Pancreas (tissue), 10 donors: ENCODE measurements around the gene CRCP. TPM values are rescaled to one million over a fixed set of nuclear protein-coding genes. Genes with fewer than 3 reads are reported as not detected.
A peak's percentile ranks its signal among the peaks of the same experiment; 100 is the strongest.
"Not testable (repeated sequence)": the region's sequence is repeated elsewhere in the genome, so short reads cannot be mapped to it uniquely, and the experiment has no call there.

Experiments used
- ATAC-seq, 4 donors: fragments of 200-7000 bp; cut with Tn5 transposase; one replicate each; pipeline versions ENCODE4 v1.8.0 to v1.9.1; 2020; ENCODE audit warnings: mild to moderate bottlenecking in 4 of 4, moderate library complexity in 4 of 4
- DNase-seq, 6 donors: peaks; one replicate each; pipeline ENCODE4 v3.0.0-alpha.2; 2020
- FAIRE-seq: peaks from 2 replicates; lab custom pipeline; 2012; peaks lifted over from hg19 to GRCh38; lab: Jason Lieb, UNC
- H3K27ac ChIP-seq, 4 donors: fragments of 200-600 bp; sonication (generic); 1 replicate in 3 of 4; 2 replicates in 1 of 4; pipeline versions ENCODE4 v1.5.0 to v1.8.0; 2020
- H3K27me3 ChIP-seq, 4 donors: fragments of 200-600 bp; one replicate each; pipeline ENCODE4 v1.8.0; 2021
- H3K36me3 ChIP-seq, 3 donors: fragments of 200-600 bp; sonication (generic) in 1 of 3; one replicate each; pipeline versions ENCODE4 v1.5.0 to v1.8.0; 2020 to 2021
- H3K4me1 ChIP-seq, 3 donors: fragments of 200-600 bp; one replicate each; pipeline ENCODE4 v1.8.0; 2021
- H3K4me3 ChIP-seq, 4 donors: fragments of 200-600 bp; sonication (generic) in 2 of 4; one replicate each; pipeline versions ENCODE4 v1.5.0 to v1.8.0; 2020 to 2021
- H3K9me3 ChIP-seq, 4 donors: fragments of 200-600 bp; one replicate each; pipeline ENCODE4 v1.8.0; 2021
- WGBS, 2 donors: extraction: QIAGEN DNeasy Blood & Tissue Kit; methylation state at CpG; one replicate each; pipeline ENCODE4 v1.1.7; 2013; 5-methylcytosine and 5-hydroxymethylcytosine counted together
- intact Hi-C, 3 donors: fragments of 100-400 bp; cut with DNase I; formaldehyde crosslinking; loops; one replicate each; pipeline versions ENCODE4 v1.11.1 to v1.14.2; 2022
- polyA plus RNA-seq, 2 donors: library from polyadenylated mRNA; stranded (reverse); fragments of 200-250 nt; gene quantifications; one replicate each; pipeline ENCODE4 v1.2.3, GENCODE V29; 2013
- total RNA-seq, 6 donors: library from RNA; stranded (reverse); fragmentation: NEBNext Ultra II Directional in 4 of 6; extraction: Animal tissue kit (Norgen Biotek cat#: 25700) in 4 of 6; gene quantifications; one replicate each; pipeline versions ENCODE4 v1.2.1 to v1.2.4, GENCODE V29; 2021 to 2023
- TF ChIP-seq, protein P1 (sequence below), 4 donors: fragments of 200-600 bp; sonication (generic) in 3 of 4; IDR thresholded peaks; one replicate each; pipeline versions ENCODE4 v1.5.0 to v1.8.0; 2021; ENCODE audit warnings: antibody characterized with exemption in 4 of 4
- donor health status: healthy with polysubstance abuse.
- donor health status: DM: no; HTN: no; CAD: no; lungs with moderate emphysema.
- donor health status: DM: no; HTN: no; CAD: no.
- donor health status: control.
- donor health status: control.
- donor health status: Bipolar disorder and iron deficiency.
- donor health status: DM: yes; HTN: yes; CAD: no.
- donor health status: DM: no; HTN: no; CAD: no.
- donor health status: DM: no; HTN: no; CAD: no.
- donor health status: DM: yes; HTN: yes; CAD: no.

CRCP gene
- total and polyA plus RNA-seq, 8 donors = 12.9 to 28.2 (median 18.7) TPM

DNA sequence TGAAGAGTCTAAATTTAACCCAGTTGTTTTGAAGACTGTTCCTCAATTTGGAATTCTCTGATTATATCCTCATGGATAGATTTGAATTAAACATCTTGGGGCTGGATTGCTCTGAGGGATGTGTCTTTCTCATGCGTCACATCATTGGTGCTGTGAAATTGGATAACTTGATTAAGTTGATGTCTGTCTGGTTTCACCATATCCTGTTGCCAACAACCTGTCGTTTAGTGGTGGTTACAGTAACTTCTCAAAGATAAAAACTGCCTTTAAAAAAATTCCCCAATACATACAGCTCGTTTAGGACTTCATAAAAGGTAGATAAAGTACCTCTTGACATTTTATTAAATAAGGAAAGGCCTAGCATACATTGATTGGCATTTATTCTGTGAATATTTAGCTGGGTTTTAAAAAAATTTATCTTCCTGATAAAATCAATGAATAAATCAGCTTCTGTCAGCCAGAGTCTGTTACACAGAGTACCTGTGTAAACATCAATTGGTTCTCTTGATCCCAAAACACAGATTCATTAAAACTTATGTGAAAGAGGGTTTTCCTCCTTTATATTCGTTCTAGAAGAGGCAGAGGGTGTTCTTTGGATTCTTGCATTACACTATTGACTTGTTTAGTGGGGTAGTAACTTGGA lies 10.5 kb downstream of the CRCP start:
- 19 to 23% methylated on average over 4 of the region's 4 CpGs for WGBS, 2 donors
- TF ChIP-seq, protein P1, sequence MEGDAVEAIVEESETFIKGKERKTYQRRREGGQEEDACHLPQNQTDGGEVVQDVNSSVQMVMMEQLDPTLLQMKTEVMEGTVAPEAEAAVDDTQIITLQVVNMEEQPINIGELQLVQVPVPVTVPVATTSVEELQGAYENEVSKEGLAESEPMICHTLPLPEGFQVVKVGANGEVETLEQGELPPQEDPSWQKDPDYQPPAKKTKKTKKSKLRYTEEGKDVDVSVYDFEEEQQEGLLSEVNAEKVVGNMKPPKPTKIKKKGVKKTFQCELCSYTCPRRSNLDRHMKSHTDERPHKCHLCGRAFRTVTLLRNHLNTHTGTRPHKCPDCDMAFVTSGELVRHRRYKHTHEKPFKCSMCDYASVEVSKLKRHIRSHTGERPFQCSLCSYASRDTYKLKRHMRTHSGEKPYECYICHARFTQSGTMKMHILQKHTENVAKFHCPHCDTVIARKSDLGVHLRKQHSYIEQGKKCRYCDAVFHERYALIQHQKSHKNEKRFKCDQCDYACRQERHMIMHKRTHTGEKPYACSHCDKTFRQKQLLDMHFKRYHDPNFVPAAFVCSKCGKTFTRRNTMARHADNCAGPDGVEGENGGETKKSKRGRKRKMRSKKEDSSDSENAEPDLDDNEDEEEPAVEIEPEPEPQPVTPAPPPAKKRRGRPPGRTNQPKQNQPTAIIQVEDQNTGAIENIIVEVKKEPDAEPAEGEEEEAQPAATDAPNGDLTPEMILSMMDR (IDR thresholded peaks at IDR 0.05) = no peak
- FAIRE-seq = no peak
- Histone ChIP-seq H3K36me3 (no peaks in the 10 kb centered on the region), H3K4me1 (peaks cover 15 to 26% (median 18%) of the 10 kb centered on the region in 3 donors), H3K4me3 (no peak overlapping the region), H3K27me3 (no peaks in the 10 kb centered on the region), H3K27ac (peak overlapping the region in 2 of 4 donors; percentile 1 to 57), H3K9me3 (no peaks in the 10 kb centered on the region)
- DNase-seq = no peak
- intact Hi-C loops = no loop called here
- peak in 1 of 4 donors; percentile 31 for ATAC-seq

DNA sequence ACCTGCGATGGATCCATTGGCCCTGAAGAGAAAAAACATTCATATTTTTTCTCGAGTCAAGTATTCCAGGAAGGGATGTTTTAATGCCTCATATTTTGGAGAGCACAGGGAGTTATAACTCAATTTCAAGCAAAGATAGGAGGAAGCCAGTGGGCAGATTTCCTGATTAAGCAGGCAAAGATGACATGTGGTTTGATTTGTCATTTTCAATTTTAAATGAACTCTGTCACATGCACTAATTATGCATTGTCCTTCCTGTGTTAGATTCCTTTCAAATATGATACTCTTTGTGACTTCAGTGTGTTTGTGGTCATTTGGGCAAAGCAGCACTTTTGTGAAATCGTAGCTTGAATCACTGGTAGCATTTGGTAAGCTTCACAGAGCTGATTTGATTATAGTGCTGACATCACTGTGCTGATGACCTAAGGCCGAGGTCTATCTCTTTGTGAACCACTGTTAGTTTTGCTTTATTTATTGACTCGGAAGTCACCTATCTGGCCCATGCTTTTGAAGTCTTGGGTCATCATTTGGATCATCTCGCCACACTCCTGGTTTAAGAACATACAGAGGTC lies 11.2 kb downstream of the CRCP start:
- H3K9me3 ChIP-seq, H3K4me3 ChIP-seq, H3K36me3 ChIP-seq, DNase-seq, intact Hi-C loops, H3K27me3 ChIP-seq, FAIRE-seq: not testable (repeated sequence)
- WGBS, 2 donors = 43 to 53% methylated on average over 6 of the region's 6 CpGs
- H3K4me1 ChIP-seq = peaks cover 15 to 26% (median 18%) of the 10 kb centered on the region in 3 donors
- H3K27ac ChIP-seq = peak overlapping the region in 1 of 4 donors; percentile 57
- ATAC-seq = peak; percentile 36 to 62 (median 40)

DNA sequence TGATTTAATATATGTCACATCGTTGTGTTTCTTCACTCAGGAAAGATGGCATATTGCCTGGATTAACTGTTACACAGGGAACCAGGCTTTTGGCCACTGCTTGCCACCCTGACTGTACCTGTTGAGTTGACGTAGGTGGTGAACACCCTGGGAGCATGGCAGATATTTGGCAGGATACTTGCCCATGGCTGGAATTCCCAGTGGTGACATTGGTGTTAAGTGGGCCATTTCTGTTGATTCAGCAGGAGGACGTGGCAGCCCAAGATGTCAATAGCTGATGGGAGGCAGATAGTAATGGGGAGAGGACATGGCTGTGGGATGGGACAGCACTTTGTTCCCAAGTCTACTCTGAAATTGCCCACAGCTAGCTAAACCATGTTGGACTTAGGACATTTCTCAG lies 12.5 kb downstream of the CRCP start:
- H3K27ac ChIP-seq = peak overlapping the region in 1 of 4 donors; percentile 17
- H3K4me3 ChIP-seq, H3K27me3 ChIP-seq, FAIRE-seq, H3K9me3 ChIP-seq, intact Hi-C loops: not testable (repeated sequence)
- peak; percentile 61 to 81 (median 76) for ATAC-seq
- WGBS, 2 donors = 25 to 35% methylated on average over 3 of the region's 3 CpGs
- H3K36me3 ChIP-seq = peaks cover 2 to 15% (median 4%) of the 10 kb centered on the region in 3 donors
- peaks cover 15 to 26% (median 18%) of the 10 kb centered on the region in 3 donors for H3K4me1 ChIP-seq
- DNase-seq = peak in 3 of 6 donors; percentile 17 to 43 (median 31)

DNA sequence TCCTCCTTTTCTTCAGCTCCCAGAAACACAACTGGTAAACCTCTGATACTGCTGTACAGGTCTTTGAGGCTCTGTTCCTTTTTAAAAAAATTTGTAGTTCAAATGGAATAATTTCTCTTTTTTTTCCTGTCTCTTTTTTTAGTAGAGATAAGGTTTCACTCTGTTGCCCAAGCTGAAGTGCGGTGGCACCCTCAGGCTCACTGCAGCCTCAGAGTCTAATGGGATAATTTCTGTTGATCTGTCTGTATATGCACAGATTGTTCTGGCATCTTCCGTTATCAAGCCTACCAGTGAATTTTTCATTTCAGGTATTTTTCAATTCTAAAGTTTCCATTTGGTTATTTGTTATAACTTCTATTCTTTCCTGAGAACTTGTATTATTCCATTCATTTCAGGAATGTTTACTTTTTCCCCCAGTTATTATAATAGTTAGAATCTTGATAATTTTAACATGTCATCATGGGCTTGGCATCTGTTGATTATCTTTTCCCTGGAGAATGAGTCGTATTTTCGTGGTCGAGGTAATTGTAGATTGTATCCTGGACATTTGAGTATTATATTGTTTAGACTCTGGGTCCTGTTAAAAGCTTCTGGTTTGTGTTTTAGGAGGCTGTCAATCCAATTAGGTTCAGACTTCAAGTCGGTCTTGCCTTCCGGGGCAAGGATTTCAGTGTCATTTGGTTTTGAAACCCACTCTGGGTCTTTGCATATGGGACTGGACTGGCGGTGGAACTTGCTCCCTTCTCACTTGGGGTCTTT lies 24.5 kb downstream of the CRCP start:
- DNase-seq (no peak), FAIRE-seq (no peak), ATAC-seq (no peak)
- WGBS, 2 donors = 66 to 69% methylated on average over 8 of the region's 8 CpGs
- no peak overlapping the region for H3K4me3 ChIP-seq
- TF ChIP-seq, protein P1 (IDR thresholded peaks at IDR 0.05) = no peak
- no peaks in the 10 kb centered on the region for H3K9me3 ChIP-seq
- H3K27me3 ChIP-seq = no peaks in the 10 kb centered on the region
- peaks cover 0 to 11% (median 3%) of the 10 kb centered on the region in 3 donors for H3K36me3 ChIP-seq
- no peak overlapping the region for H3K27ac ChIP-seq
- H3K4me1 ChIP-seq = peaks cover 0 to 33% (median 0%) of the 10 kb centered on the region in 3 donors
- intact Hi-C loops = no loop called here

DNA sequence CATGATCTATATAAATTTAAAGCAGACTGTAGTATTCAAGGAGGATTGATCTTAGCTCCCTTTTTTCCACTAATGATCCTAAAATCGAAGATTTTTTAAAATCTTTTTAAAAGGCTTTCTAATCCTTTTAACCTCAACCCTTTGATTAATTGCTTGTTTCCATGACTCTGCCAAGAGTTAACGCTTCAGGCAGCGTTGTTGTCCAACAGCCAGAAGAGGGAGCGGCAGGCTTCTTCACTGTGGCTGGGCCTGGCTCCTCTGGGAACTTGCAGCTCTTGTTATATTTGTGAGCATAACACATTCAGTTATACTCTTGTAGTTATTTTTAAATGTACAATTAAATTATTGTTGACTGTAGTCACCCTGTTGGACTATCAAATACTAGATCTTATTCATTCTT lies 26.3 kb downstream of the CRCP start:
- intact Hi-C loops = no loop called here
- Histone ChIP-seq H3K27me3 (no peaks in the 10 kb centered on the region), H3K36me3 (peaks cover 0 to 18% (median 0%) of the 10 kb centered on the region in 3 donors), H3K27ac (peak overlapping the region in 2 of 4 donors; percentile 57 to 74), H3K4me1 (peaks cover 0 to 39% (median 0%) of the 10 kb centered on the region in 3 donors), H3K4me3 (no peak overlapping the region), H3K9me3 (no peaks in the 10 kb centered on the region)
- DNase-seq (peak in 5 of 6 donors; percentile 62 to 73 (median 64)), ATAC-seq (peak; percentile 76 to 86 (median 82)), FAIRE-seq (peak; percentile 49)
- 9 to 11% methylated on average over 4 of the region's 4 CpGs for WGBS, 2 donors
- TF ChIP-seq, protein P1 (IDR thresholded peaks at IDR 0.05) = peak in 2 of 4 donors; percentile 22 to 41
